ENCODE results near the gene NCKAP5. TPM values are rescaled to one million over a fixed set of nuclear protein-coding genes. Genes with fewer than 3 reads are reported as not detected.

NCKAP5 gene
- total and polyA plus RNA-seq, 9 of the 15 experiments (the other 6 are each of a cell fraction or from before 2014, with no cell fraction given): not detected

DNA sequence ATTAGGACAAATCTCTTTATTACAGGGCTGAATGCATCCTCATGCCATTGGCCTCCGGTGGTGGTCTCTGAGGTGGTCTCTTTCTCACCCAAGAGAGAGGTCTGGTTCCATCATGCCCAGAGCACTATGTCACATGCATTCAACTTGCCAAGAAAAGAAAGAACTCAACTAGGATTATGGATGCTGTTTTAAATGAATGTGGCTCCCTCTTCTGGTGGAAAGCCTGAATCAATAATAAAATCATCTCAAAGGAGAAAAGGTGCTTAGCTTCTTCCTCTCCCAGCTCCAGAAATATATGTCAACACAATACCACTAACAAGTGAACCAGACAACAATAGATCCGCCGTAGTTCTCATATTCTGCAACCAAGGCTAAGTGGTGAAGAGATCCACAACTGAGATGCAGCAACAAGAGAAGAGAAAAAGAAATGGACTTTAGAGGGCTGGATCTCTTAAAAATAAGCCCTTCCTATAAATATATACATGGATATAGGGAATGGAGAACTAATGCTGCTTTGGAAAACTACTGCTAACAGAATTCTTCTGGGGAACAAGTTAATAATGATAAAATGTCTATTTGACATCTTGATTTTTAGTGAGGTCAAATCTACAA, 396.8 kb downstream of the NCKAP5 start (continued):
- TF ChIP-seq, protein P1, sequence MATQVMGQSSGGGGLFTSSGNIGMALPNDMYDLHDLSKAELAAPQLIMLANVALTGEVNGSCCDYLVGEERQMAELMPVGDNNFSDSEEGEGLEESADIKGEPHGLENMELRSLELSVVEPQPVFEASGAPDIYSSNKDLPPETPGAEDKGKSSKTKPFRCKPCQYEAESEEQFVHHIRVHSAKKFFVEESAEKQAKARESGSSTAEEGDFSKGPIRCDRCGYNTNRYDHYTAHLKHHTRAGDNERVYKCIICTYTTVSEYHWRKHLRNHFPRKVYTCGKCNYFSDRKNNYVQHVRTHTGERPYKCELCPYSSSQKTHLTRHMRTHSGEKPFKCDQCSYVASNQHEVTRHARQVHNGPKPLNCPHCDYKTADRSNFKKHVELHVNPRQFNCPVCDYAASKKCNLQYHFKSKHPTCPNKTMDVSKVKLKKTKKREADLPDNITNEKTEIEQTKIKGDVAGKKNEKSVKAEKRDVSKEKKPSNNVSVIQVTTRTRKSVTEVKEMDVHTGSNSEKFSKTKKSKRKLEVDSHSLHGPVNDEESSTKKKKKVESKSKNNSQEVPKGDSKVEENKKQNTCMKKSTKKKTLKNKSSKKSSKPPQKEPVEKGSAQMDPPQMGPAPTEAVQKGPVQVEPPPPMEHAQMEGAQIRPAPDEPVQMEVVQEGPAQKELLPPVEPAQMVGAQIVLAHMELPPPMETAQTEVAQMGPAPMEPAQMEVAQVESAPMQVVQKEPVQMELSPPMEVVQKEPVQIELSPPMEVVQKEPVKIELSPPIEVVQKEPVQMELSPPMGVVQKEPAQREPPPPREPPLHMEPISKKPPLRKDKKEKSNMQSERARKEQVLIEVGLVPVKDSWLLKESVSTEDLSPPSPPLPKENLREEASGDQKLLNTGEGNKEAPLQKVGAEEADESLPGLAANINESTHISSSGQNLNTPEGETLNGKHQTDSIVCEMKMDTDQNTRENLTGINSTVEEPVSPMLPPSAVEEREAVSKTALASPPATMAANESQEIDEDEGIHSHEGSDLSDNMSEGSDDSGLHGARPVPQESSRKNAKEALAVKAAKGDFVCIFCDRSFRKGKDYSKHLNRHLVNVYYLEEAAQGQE (IDR thresholded peaks at IDR 0.05; ENCODE audit: borderline replicate concordance): peak; percentile 51; the same call in 1 of the 2 replicates
- TF ChIP-seq, protein P1 (CRISPR knock-in tag; IDR thresholded peaks at IDR 0.05; ENCODE audit: low read depth): no peak
- TF ChIP-seq, protein P2, sequence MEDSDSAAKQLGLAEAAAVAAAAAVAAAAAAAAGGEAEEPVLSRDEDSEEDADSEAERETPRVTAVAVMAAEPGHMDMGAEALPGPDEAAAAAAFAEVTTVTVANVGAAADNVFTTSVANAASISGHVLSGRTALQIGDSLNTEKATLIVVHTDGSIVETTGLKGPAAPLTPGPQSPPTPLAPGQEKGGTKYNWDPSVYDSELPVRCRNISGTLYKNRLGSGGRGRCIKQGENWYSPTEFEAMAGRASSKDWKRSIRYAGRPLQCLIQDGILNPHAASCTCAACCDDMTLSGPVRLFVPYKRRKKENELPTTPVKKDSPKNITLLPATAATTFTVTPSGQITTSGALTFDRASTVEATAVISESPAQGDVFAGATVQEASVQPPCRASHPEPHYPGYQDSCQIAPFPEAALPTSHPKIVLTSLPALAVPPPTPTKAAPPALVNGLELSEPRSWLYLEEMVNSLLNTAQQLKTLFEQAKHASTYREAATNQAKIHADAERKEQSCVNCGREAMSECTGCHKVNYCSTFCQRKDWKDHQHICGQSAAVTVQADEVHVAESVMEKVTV (CRISPR knock-in tag; IDR thresholded peaks at IDR 0.05): peak; percentile 43
- TF ChIP-seq BHLHE40 (IDR thresholded peaks at IDR 0.05; ENCODE audit: low read length) (no peak), KDM2B (CRISPR knock-in tag; IDR thresholded peaks at IDR 0.05) (no peak), MTF1 (CRISPR knock-in tag; IDR thresholded peaks at IDR 0.05; ENCODE audit: borderline replicate concordance) (no peak), NRF1 (conservative IDR thresholded peaks at IDR 0.05 in 1 of 2, IDR thresholded peaks at IDR 0.05 in 1 of 2) (no peak), NFATC3 (IDR thresholded peaks at IDR 0.05) (no peak), ELF2 (CRISPR knock-in tag; IDR thresholded peaks at IDR 0.05) (no peak), MYBL2 (IDR thresholded peaks at IDR 0.05; ENCODE audit: low read depth) (no peak), MYBL2 (CRISPR knock-in tag; IDR thresholded peaks at IDR 0.05; ENCODE audit: borderline replicate concordance) (no peak)
- TF ChIP-seq, protein P3, sequence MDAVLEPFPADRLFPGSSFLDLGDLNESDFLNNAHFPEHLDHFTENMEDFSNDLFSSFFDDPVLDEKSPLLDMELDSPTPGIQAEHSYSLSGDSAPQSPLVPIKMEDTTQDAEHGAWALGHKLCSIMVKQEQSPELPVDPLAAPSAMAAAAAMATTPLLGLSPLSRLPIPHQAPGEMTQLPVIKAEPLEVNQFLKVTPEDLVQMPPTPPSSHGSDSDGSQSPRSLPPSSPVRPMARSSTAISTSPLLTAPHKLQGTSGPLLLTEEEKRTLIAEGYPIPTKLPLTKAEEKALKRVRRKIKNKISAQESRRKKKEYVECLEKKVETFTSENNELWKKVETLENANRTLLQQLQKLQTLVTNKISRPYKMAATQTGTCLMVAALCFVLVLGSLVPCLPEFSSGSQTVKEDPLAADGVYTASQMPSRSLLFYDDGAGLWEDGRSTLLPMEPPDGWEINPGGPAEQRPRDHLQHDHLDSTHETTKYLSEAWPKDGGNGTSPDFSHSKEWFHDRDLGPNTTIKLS (IDR thresholded peaks at IDR 0.05; ENCODE audit: borderline replicate concordance, low read depth): no peak

Data from K562 (cell line).